ENCODE results near the gene HTR7. TPM values are rescaled to one million over a fixed set of nuclear protein-coding genes. Genes with fewer than 3 reads are reported as not detected.

The HTR7 gene
- total RNA-seq, 1 experiment from 2014 or later = 19.4 TPM

DNA sequence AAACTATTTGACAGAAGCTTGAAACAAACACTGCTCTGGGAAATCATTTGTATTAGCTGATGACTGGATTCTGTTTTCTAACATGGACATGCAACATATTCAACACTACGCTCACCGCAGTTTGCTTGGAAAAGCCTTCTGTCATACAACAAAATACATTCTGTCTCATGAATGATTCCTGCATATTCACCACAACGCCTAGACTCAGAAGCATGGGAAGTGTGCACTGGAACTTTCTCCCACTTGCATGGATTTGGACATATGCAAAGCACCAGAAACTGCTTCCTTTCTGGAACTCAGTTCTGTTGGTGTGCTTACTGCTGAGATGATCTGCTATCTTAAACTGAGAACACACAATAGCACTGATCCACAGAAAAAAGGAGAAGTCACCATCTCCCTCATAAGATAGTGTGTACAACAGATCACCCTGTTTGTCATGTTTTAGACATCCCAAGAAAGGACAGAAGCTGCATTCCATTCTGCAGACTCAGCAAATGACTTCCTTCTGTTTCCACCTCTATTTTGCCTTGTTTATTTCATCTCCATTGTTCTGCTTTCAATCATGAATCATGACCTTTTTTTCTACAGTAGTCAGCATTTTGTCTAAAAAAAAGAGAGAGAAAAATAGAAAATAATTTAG is 115.8 kb downstream of the HTR7 start:
- peak; percentile 88 for DNase-seq (ENCODE audit: low read depth)

DNA sequence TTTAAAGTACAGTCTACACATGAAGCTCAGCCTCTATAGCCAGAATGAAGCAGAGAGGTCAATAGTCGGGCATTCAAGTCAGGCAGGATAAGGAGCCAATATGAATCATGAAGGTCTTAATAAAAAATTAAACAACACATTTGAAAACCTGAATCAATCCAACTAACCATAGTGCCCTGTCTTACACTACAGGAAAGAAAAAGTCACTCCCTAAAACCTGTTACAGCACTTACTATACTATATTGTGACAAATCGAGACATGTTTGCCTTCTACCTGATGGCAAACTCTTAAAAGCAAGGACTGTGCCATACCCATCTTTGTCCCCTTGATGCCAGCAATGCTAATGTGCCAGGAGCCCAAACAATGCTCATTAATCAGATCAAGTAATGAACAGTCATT is 117.6 kb downstream of the HTR7 start:
- DNase-seq (ENCODE audit: low read depth) = no peak

DNA sequence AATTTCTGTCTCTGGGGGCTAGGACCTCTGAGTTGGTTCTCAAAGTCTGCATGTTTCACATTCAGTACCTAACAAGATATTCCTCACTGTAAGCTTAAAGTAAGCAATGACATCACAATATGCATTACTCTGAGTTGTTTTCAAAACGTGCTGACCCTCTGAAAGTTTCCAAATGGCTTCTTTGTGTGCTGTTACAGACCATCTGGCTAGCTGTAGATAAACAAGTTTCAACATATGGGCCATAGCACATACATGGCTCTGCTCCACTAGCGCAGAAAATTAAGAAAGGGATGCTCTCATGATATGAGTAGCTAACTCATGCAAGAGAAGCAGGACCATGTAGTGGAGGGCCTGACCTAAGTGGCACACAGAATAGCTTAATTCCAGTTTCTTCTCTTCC is 119.0 kb downstream of the HTR7 start:
- no peak for DNase-seq (ENCODE audit: low read depth)

DNA sequence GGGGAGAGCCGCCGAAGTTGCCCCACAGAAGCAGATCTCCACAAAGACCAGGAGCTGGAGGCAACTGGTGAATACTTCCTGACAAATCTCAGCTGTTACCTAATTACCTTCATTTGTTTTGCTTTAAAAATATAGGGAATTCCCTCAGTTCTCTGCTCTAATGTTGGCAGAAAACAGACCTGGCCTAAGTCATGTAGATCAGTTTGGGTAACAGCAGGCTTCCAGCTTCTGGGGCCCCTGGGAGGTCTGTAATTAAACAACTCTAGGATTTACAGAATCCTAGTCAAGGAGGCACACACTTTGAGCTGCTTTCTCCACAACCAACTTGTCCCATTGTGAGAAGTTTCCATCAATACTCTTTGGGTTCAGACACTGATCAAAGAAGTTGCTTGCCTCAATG is 123.4 kb downstream of the HTR7 start:
- DNase-seq (ENCODE audit: low read depth) = no peak

DNA sequence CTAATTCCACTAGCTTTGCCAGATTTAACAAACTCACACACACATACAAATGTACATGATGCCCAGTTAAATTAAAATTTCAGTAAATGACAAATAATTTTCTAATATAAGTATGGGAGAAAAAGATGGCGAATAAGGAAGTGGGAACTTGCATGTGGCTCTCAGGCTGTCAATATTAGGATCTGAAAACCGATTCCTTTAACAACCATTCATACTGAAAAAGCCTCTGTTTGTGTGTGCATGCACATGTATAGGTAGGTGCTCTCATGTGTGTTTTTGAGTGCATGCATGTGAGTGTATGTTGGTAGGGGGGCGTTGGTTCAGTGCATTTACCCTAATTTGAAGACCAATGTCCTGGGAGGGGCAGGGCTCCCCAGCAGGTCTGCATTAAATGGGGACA is 125.3 kb downstream of the HTR7 start:
- no peak for DNase-seq (ENCODE audit: low read depth)

DNA sequence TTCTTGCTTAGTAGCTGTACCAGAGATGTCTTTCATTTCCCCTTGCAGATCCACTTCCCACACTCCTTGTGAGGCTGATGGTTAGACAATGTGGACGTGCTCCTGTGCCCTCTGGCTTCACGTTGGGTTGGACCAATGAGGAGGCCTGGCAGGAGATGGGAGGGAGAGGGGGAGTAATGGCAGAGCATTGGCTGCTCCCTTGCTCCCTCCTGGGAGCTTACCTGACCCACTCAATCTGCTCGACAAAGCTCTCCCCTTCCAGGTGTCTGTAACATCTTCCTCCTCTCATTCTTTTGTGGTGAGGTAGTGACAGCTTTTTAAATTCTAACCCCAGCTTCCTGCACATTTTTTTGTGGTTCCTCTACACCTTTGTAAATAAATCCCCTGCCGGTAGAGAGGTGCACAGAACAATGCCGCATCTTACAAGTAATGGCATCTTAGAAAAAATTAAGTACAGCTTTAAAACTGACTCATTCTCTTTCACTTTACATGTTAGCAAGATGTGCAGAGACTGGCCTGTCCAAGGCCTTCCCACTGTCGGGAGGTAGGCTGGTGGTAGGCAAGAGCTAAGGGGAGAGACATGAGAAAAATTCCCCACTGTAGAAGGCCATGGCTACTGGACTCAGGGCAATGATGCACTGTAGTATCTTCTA is 134.3 kb downstream of the HTR7 start:
- no peak for DNase-seq (ENCODE audit: low read depth)

DNA sequence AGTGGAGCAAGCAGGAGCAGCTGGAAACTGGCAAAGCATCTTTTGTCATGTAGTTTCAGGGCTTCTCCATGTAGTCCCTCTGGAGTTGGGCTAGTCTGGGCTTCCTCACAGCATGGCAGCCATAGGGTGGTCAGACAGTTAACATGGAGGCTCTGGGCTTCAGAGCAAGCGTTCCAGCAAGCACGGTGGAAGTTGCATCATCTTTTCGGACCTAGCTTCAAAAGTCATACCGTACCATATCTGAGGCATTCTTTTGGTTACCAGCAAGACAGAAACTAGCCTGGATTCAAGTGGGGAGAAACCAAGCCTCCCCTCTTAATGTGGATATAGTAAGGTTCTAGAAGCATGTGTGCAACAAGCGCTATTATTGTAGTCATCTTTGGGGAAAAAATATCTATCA is 135.0 kb downstream of the HTR7 start:
- no peak for DNase-seq (ENCODE audit: low read depth)

DNA sequence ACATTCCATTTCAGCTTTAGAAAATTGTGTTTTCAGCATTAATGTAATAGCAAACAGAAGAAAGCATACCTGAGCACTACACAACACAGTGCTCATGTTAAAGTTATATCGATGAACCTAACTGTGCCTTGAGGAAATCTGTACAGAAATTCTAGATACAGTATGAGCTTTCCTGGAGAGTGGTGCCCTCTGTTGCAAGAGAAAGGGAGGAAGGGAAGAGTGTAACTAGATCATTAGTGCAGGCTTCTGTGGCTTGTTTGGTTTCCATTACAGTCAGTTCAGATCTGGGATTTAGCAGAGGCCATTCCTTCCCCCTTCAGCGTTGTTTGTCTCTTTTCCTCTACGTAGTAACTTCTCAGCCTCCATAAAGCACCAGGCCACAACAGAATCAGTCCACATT is 139.7 kb downstream of the HTR7 start:
- DNase-seq (ENCODE audit: low read depth) = peak; percentile 8

DNA sequence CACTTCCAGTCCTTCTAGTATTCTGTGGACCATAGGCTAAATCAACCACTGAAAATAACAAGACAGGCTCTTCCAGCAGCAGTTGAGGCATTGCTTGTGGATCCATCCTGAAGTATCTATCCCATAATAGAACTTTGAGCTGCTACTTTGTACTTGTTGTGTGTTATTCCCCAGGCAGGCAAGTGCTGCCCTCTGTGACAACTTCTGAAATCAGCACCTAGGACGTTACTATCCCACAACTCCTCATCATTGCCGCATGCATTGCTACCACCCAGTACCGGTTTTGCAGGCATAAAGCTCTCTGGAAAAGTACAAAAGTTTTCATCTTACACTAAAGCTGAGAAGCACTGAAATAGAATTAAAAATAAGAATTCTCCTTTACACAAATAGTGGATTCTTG is 145.3 kb downstream of the HTR7 start:
- DNase-seq (ENCODE audit: low read depth) = no peak

DNA sequence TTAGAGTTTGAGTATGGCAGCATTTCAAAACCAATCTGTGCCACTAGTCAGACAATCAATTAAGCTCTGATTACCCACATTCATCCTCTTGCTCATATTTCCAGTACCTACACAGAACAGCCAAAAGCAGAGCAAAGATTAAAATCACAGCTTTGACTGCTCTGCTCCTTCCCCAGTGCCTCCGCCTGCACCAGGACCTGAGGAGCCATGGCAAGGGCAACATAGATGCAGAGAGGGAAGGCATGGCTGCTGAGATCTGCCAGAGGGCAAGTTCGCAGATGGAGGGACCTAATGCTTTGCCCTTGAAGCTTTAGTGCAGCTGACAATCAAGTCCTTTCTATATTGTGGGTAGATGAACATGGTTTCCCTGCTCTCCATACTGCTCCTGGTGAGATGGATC is 148.1 kb downstream of the HTR7 start:
- DNase-seq (ENCODE audit: low read depth) = no peak

DNA sequence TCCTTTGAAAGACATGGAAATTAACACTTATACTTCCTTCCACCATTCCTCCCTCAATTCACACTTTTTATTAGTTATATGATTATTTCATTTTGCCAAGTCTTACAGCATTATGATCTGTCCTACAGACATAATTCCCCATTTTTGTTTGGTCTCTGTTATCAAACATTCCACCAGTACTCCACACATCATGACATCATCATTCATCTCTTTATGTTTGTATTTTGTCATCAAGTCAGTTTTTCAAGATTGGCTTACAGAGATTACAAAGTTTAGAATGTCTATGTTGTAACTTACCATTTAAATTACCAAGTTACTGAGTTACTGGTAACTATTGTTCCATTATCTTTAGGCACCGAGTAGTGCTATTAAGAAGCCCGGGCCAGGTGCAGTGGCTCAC is 150.2 kb downstream of the HTR7 start:
- no peak for DNase-seq (ENCODE audit: low read depth)

DNA sequence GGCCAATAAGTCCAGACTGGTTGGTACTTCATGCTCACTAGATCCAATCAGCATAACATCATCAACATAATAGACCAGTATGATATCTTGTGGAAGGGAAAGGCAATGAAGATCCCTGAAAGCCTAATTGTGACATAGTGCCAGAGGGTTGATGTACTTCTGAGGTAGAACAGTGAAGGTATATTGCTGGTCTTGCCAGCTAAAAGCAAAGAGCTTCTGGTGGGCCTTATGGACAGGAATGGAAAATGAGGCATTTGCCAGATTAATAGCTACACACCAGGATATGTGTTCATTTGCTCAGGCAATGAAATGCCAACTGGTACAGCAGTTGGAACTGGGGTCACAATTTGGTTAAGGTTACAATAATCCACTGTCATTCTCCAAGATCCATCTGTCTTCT is 156.4 kb downstream of the HTR7 start:
- no peak for DNase-seq (ENCODE audit: low read depth)

DNA sequence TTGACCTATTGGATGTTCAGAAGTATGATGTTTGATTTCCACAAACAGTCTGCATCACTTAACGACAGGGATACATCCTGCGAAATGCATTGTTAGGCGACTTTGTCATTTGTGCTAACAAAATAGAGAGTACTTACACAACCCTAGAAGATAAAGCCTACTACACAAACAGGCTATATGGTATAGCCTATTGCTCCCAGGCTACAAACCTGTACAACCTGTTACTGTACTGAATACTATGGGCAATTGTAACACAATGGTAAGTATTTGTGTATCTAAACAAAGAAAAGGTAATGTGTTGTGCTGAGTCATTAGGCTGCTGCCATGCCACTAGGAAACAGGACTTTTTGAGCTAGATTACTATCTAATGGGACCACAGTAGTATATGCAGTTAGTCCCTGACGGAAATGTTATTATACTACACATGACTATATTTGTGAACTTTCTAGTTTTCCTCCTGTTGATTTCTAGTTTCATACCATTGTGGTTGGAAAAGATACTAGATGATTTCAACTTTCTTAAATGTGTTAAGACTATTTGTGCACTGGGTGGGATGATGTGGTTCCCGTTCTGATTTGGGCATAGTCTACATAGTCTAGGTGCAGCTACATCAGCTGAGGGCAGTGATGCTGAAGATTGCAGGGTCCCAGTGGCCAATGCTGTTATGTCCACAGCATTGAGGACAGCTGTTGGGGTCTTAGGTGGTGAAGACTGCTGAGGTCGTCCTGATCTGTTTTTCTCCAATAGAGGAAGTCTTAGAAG is 161.7 kb downstream of the HTR7 start:
- no peak for DNase-seq (ENCODE audit: low read depth)

Small RNAs within 50 kb of the gene (small RNA-seq; reads per million reads assigned to genes)
- not detected for gene RF00019

Other genes with a start within 250 kb of the HTR7 start
- 90.6 and 100 TPM in 2 replicates for gene RPP30, start 13.9 kb upstream of the HTR7 start, total RNA-seq (2014; rRNA removed; shearing (Covaris generic))
- gene ANKRD1, start 63.0 kb upstream of the HTR7 start, total RNA-seq (2014; rRNA removed; shearing (Covaris generic)) = 75.3 and 102 TPM in 2 replicates